Stimulated activated CD4-positive, alpha-beta T cell treated with anti-CD3 and anti-CD28 coated beads, Interleukin-12 subunit alpha, Interleukin-12 subunit beta, amount 100 ng/mL, for 48 hours (primary cell): ENCODE results near the gene SST.

Experiments used
- DNase-seq, 3 donors: peaks; one replicate each; pipeline ENCODE4 v3.0.0-alpha.2; 2020; ENCODE audit warnings: low read depth in 2 of 3, low spot score in 1 of 3

The SST gene

GRCh38 chr3:187669675-187670504 lies at the start of gene SST:
Gene SST, minus strand, starts transcription at chr3:187670394. Its CDS starts 103 bp downstream, at chr3:187670291.
- peak in 1 of 3 donors; percentile 13 for DNase-seq

- DNase-seq, result no peak
Observed at GRCh38 chr3:187719628-187720336, 49.6 kb upstream of the SST start.

- DNase-seq, result no peak
Observed at GRCh38 chr3:187718802-187719201, 48.6 kb upstream of the SST start.

GRCh38 chr3:187717572-187717971 lies 47.4 kb upstream of the SST start:
- DNase-seq, result no peak

GRCh38 chr3:187714404-187714979 lies 44.3 kb upstream of the SST start:
- peak; percentile 55 to 77 (median 55) for DNase-seq

GRCh38 chr3:187713504-187713903 lies 43.3 kb upstream of the SST start:
- peak in 1 of 3 donors; percentile 8 for DNase-seq

GRCh38 chr3:187709155-187709554 lies 39.0 kb upstream of the SST start:
- no peak for DNase-seq

- DNase-seq, result no peak
Observed at GRCh38 chr3:187708696-187709095, 38.5 kb upstream of the SST start.

- no peak for DNase-seq
Observed at GRCh38 chr3:187706971-187707370, 36.8 kb upstream of the SST start.

- no peak for DNase-seq
Observed at GRCh38 chr3:187705164-187705563, 35.0 kb upstream of the SST start.

- DNase-seq, result no peak
Observed at GRCh38 chr3:187702507-187703033, 32.4 kb upstream of the SST start, which contains the start of gene RTP2. Gene RTP2, minus strand, starts transcription at chr3:187702557. Its CDS starts 429 bp downstream, at chr3:187702128.

- no peak for DNase-seq
Observed at GRCh38 chr3:187700249-187700648, 30.1 kb upstream of the SST start.

GRCh38 chr3:187698499-187699399 lies 28.6 kb upstream of the SST start:
- no peak for DNase-seq

GRCh38 chr3:187696021-187696420 lies 25.8 kb upstream of the SST start:
- DNase-seq, result no peak

- DNase-seq, result no peak
Observed at GRCh38 chr3:187695449-187695848, 25.3 kb upstream of the SST start.

GRCh38 chr3:187694801-187695200 lies 24.6 kb upstream of the SST start:
- DNase-seq, result no peak

GRCh38 chr3:187693431-187693830 lies 23.2 kb upstream of the SST start:
- DNase-seq, result no peak

GRCh38 chr3:187689984-187690383 lies 19.8 kb upstream of the SST start:
- no peak for DNase-seq

GRCh38 chr3:187686621-187687273 lies 16.6 kb upstream of the SST start:
- DNase-seq, result no peak

GRCh38 chr3:187685948-187686347 lies 15.8 kb upstream of the SST start:
- no peak for DNase-seq
